Activated CD4-positive, alpha-beta T cell treated with anti-CD3 and anti-CD28 coated beads for 24 hours (primary cell): Measurements from ENCODE around the gene C12orf56.
A peak's percentile ranks its signal among the peaks of the same experiment; 100 is the strongest.

ENCODE experiments used
- DNase-seq, 2 donors: peaks; one replicate each; pipeline ENCODE4 v3.0.0-alpha.2; 2020; ENCODE audit warnings: low read depth in 2 of 2

Gene C12orf56

GRCh38 chr12:64390275-64390851, at the start of gene C12orf56:
Gene C12orf56 (minus strand): TSS chr12:64390758. CDS start chr12:64390565, 193 bp downstream.
- no peak for DNase-seq

- DNase-seq = no peak
Measured at GRCh38 chr12:64440100-64440499, 49.5 kb upstream of the C12orf56 start.

- no peak for DNase-seq
Measured at GRCh38 chr12:64433915-64434314, 43.4 kb upstream of the C12orf56 start.

GRCh38 chr12:64431791-64432190, 41.2 kb upstream of the C12orf56 start:
- DNase-seq = no peak

- DNase-seq = no peak
Measured at GRCh38 chr12:64430886-64431285, 40.3 kb upstream of the C12orf56 start.

- no peak for DNase-seq
Measured at GRCh38 chr12:64428956-64429355, 38.4 kb upstream of the C12orf56 start.

GRCh38 chr12:64427988-64428387, 37.4 kb upstream of the C12orf56 start:
- DNase-seq = no peak

GRCh38 chr12:64419696-64420095, 29.1 kb upstream of the C12orf56 start:
- DNase-seq = no peak

GRCh38 chr12:64418209-64418608, 27.7 kb upstream of the C12orf56 start:
- DNase-seq = no peak

- no peak for DNase-seq
Measured at GRCh38 chr12:64413884-64414283, 23.3 kb upstream of the C12orf56 start.

GRCh38 chr12:64412459-64412858, 21.9 kb upstream of the C12orf56 start:
- no peak for DNase-seq

GRCh38 chr12:64411427-64411826, 20.9 kb upstream of the C12orf56 start:
- DNase-seq = no peak

GRCh38 chr12:64407342-64408223, 17.0 kb upstream of the C12orf56 start:
- no peak for DNase-seq

- DNase-seq = peak; percentile 56 to 57
Measured at GRCh38 chr12:64404470-64405256, 14.1 kb upstream of the C12orf56 start.

- DNase-seq = peak; percentile 84 to 87
Measured at GRCh38 chr12:64403707-64404469, 13.3 kb upstream of the C12orf56 start, which contains the start of gene XPOT. Gene XPOT (plus strand): TSS chr12:64404392. CDS start chr12:64410036, 5,644 bp downstream.

- no peak for DNase-seq
Measured at GRCh38 chr12:64402181-64402580, 11.6 kb upstream of the C12orf56 start.

GRCh38 chr12:64400041-64400440, 9.5 kb upstream of the C12orf56 start:
- no peak for DNase-seq

GRCh38 chr12:64395739-64396138, 5.2 kb upstream of the C12orf56 start:
- DNase-seq = no peak

GRCh38 chr12:64392221-64392620, 1.7 kb upstream of the C12orf56 start:
- DNase-seq = no peak

- no peak for DNase-seq
Measured at GRCh38 chr12:64389154-64389553, 1.4 kb downstream of the C12orf56 start.

- DNase-seq = no peak
Measured at GRCh38 chr12:64387197-64387816, 3.3 kb downstream of the C12orf56 start.
